Stimulated activated CD4-positive, alpha-beta T cell treated with anti-CD3 and anti-CD28 coated beads, Interleukin-2, amount 100 ng/mL, for 24 hours (primary cell): ENCODE measurements around the gene SPINK7.
"Not testable (repeated sequence)": the region's sequence is repeated elsewhere in the genome, so short reads cannot be mapped to it uniquely, and the experiment has no call there.

Source experiments
- DNase-seq, 2 donors: peaks; one replicate each; pipeline ENCODE4 v3.0.0-alpha.2; 2020

The SPINK7 gene

DNA sequence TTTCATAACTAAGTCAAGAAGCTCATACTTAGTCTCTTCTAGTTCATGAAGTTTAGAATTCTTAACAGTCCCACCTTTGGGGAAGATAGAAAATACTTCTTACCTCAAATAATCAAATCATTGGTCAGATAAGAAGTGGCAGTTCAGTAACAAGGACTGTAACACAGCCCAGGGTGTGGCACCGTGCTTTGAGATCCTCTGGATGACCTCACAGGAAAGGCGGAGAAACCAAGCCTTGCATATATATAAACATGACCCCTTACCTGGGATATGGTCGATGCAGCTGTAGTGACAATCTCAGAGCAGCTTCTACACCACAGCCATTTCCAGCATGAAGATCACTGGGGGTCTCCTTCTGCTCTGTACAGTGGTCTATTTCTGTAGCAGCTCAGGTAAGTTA is at the start of gene SPINK7:
SPINK7 (plus strand) TSS at position 271 of the 400 bp plus-strand sequence; CDS start at position 332, 61 bp downstream.
- DNase-seq, result no peak

DNA sequence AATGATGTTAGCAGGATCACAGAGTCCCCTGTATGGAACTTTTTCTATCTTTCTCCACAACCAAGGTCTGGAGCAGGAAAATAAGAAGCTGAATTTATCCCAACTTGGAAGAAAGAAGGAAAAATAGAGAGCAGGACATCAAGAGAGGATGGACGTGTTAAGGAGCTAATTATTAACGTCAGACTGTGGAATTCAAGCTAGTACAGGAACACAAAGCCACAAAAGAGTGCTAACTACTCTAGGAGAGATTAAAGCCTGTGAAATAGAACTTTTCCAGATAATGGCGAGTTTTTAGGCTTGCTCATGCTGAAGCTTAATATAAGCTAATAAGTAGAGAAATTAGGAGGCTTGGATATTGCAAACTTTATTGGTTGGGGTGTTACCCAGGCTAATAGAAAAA is 44.3 kb upstream of the SPINK7 start:
- DNase-seq, result no peak

DNA sequence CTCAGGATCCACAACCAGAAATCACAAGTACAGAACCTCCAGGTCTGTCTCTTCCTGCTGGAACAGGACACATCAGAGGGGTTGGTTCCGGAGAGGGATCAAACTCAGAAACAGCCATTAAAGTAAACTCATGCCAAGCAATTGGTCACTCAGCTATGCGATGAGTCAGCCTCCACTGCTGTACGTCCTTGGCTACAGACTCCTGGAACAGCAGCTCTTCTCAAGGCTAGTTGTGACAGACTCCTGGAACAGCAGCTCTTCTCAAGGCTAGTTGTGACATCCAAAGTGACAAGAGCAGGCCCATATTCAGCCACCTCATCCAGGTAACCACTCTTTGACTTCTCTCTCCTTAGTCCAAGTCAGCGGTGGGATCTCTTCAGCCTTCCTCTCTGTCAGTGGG is 43.7 kb upstream of the SPINK7 start, which contains the start of gene SPINK13:
SPINK13 (plus strand) TSS at position 229 of the 400 bp plus-strand sequence. CDS start 1,279 bp downstream, outside the sequence.
- DNase-seq, result no peak

DNA sequence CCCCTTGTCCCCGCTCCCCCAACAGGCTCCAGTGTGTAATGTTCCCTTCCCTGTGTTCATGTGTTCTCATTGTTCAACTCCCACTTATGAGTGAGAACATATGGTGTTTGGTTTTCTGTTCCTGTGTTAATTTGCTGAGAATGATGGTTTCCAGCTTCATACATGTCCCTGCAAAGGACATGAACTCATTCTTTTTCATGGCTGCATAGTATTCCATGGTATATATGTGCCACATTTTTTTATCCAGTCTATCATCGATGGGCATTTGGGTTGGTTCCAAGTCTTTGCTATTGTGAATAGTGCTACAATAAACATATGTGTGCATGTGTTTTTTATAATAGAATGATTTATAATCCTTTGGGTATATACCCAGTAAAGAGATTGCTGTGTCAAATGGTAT is 37.1 kb upstream of the SPINK7 start:
- not testable (repeated sequence) for DNase-seq

DNA sequence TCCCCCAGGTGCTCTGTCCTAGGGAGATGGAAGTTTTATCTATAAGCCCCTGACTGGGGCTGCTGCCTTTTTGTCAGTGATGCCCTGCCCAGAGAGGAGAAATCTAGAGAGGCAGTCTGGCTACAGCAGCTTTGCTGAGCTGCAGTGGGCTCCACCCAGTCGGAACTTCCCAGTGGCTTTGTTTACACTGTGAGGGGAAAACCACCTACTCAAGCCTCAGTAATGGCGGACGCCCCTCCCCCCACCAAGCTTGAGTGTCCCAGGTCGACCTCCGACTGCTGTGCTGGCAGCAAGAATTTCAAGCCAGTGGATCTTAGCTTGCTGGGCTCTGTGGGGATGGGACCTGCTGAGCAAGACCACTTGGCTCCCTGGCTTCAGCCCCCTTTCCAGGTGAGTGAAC is 31.3 kb upstream of the SPINK7 start:
- peak in 1 of 2 donors; percentile 1 for DNase-seq

DNA sequence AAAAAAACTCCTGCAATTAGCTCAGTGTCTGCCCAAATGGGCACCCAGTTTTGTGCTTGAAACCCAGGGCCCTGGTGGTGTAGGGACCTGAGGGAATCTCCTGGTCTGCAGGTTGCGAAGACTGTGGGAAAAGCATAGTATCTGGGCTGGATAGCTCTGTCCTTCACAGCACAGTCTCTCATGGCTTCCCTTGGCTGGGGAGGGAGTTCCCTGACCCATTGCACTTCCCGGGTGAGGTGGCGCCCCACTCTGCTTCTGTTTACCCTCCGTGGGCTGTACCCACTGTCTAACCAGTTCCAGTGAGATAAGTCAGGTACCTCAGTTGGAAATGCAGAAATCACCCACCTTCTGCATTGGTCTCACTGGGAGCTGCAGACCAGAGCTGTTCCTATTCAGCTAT is 30.9 kb upstream of the SPINK7 start:
- not testable (repeated sequence) for DNase-seq

DNA sequence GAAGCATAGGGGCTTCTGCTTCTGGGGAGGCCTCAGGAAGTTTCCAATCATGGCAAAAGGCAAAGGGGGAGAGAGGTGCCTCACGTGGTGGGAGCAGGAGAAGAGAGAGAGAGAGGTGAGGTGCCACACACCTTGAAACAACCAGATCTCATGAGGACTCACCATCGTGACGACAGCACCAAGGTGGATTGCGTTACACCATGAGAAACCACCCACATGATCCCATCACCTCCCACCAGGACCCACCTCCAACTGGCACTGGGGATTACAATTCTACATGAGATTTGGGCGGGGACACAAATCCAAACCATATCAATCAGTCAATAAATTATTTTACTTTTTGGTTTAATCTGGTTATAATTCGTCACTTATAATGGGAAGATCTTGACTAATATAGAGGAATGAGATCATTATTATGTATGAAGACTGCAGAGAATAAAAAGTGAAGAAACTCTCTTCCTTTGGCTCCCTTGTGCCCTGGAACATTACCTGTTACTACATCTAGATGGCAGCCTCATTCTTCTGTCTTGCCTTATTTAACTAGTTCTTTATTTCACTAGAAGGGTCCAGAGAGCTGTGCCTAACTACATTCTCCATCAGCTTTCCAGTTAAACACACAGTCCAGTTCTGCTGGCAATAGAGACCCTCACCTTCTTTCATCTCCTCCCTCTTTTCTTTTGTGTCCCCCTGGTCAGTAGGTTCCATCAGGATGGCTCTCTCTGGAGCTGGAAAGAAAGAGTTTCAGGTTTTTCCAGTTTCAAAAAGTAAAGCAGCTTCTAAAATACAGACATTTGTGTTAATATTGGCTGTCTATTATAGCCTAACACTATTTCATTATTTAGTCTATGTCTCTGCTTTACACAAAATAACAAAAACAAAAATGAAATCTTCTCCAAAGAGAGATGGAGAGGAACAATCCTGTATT is 21.7 kb upstream of the SPINK7 start:
- DNase-seq, result no peak

DNA sequence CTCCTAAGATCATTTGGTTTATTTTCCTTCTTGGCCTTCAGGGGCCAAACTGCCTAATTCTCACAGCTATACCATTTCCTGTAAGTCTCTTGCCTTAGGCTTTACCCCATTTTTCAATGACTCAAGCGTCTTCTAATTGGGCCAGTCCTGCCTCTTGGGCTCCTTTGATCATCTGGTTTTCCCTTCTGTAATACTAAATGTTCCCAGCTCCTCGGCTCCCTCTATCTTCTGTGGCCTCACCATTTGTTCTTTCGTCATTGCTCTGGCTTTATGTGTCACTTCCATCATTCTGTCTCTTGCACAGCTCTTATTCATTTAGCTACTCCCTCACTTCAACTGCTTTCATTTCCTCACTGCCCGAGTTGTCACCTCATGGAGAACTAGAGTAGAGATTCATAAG is 14.5 kb upstream of the SPINK7 start:
- DNase-seq, result no peak

DNA sequence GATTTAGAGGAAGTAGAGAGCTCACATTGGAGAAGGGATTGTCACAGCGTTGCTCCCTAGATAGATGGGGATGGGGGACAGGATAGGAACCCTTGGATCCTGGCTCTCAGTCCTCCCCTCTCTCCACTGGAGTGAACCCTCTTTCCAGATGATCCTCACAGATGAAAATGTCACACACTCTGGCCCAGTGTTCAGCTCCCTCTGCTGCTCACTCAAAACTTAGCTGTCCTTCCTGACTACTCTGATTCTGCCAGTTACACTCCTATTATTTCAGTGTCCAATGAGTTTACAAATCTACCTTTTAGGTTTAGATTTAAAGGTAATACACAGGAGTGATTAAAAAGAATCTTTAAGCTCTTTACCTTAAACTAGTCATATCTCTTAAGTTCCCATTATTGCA is 5.8 kb upstream of the SPINK7 start:
- DNase-seq, result no peak

DNA sequence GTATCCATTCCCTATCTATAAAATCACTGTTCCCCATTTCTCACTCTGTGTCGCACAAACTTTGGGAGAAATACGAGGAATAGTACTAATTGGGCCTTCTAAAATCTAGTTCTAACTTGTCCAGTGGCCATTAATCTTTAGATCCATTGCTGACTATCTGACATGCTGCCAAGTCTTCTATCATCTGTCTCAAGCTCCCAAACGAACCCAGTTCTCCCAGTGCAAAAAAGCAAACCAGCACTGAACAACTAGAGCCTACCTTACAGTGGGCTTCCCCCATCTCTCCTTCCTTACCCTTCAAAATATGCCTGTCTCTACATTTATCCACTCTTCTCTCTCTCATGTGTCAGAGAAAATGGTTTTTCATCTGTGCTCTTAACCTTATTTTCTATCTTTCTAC is 3.2 kb upstream of the SPINK7 start:
- DNase-seq, result no peak

DNA sequence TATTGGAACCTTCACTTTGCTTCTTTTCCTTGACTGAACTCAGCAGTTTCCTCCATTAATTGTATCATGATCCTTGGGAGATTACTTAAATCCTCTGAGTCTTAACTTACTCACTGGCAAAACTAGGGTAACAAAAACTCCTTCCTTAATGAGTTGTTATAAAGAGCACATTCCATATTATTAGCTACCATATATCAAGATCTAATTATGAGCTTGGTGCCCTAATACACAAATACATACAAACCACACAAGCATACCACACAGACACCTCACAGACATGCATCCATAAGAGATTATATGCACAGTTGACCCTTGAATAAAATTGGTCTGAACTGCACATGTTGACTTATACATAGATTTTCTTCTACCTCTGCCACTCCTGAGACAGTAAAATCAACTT is 2.5 kb upstream of the SPINK7 start:
- no peak for DNase-seq

DNA sequence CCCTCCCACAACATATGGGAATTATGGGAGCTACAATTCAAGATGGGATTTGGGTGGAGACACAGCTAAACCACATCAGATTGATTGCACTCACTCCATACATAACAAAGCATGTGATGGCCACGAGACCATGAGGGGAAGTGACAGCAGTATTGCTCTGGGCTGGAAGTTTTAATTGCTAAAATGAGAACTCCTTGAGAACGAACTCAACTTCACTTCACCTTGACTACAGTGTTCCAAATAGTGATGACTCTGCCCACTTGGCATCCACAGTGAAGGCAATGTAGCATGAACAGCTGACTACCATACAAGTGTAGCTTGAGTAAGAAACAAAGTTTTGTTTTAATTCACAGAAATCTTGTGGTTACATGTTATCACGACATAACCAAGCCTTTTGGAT is 739 bp upstream of the SPINK7 start:
- DNase-seq, result no peak

DNA sequence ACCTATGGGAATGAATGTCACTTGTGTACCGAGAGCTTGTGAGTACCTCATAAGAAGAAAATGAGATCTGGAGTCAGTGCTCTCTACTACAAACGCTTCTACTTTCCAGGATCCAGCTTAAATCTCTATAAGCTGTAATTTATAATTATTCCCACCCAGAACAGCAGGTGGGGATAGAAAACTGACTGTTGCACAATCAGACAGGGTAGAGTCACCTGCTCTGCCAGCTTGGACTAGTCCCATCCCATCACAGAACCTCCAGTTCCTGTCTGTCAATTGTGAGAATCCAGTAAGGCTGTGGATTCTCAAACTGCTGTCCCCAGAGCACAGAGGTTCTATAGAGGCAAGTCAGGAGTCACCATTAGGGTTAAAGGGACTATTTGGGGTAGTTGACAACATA is 2.0 kb downstream of the SPINK7 start:
- DNase-seq, result no peak

DNA sequence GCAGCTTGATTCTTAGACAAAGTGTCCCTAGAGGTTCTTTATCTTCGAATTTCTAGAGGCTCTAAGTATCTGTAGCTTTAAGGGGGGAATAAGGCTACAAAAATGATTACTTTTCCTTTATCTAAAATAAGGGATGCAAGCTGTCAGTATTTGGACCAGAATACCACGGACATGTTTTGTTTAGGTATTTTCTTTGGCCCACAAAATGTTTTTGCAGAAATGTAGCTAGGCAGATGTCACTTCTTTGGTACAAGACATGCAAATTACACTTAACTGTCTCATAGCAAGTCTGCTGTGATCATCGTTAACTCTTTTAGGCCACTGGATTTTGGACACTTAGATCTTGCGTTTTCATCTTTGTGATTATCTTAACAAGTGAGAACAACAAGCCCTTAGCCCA is 2.5 kb downstream of the SPINK7 start:
- no peak for DNase-seq

DNA sequence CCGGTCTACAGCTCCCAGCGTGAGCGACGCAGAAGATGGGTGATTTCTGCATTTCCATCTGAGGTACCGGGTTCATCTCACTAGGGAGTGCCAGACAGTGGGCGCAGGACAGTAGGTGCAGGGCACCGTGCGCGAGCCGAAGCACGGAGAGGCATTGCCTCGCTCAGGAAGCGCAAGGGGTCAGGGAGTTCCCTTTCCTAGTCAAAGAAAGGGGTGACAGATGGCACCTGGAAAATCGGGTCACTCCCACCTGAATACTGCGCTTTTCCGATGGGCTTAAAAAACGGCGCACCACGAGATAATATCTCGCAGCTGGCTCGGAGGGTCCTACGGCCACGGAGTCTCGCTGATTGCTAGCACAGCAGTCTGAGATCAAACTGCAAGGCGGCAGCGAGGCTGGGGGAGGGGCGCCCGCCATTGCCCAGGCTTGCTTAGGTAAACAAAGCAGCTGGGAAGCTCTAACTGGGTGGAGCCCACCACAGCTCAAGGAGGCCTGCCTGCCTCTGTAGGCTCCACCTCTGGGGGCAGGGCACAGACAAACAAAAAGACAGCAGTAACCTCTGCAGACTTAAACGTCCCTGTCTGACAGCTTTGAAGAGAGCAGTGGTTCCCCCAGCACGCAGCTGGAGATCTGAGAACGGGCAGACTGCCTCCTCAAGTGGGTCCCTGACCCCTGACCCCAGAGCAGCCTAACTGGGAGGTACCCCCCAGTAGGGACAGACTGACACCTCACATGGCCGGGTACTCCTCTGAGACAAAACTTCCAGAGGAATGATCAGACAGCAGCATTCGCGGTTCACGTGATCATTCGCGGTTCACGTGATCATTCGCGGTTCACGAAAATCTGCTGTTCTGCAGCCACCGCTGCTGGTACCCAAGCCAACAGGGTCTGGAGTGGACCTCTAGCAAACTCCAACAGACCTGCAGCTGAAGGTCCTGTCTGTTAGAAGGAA is 8.1 kb downstream of the SPINK7 start:
- peak in 1 of 2 donors; percentile 32 for DNase-seq

DNA sequence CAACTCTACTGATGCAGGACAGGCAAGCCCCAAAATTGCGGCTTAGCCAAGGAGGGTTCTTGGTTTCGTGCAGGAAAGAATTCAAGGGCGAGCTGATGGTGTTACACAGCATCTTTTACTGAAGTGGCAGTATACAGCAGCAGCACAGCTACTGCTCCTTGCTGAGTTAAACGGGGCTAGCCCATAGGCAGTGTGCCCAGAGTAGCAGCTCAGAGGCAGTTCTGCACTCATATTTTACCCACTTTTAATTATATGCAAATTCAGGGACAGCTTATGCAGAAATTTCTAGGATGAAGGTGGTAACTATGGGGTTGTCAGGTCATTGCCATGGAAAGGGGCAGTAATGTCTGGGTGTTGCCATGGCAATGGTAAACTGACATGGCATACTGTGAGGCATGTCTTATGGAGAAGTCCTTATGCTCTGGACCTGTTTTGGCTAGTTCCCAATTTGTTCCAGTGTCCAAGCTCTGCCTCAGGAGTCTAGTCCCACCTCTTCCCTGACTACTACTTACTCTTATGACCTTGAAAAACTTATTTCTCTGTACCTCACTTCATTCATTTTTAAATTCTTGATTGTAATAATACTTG is 21.1 kb downstream of the SPINK7 start:
- no peak for DNase-seq

DNA sequence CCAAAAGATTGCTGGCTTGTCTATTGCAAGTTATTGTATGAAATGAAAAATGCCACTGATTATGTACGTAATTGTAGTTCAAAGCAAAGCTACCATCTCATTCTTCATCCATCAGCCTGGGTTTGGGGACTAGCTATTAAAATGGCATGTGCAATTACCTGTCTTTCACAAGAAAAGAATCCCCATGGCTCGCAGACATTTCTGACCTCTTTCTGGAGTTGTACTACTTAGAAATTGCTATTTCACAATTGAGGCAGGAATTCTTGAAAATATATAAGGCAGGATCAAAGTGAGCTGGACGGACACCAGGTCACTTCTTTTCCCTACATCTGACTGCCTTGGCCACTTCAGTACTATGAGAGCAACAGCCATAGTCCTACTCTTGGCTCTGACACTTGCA is 23.0 kb downstream of the SPINK7 start, which contains the start of gene SPINK9:
SPINK9 (plus strand) TSS at position 301 of the 400 bp plus-strand sequence; CDS start at position 356, 55 bp downstream.
- DNase-seq, result no peak

DNA sequence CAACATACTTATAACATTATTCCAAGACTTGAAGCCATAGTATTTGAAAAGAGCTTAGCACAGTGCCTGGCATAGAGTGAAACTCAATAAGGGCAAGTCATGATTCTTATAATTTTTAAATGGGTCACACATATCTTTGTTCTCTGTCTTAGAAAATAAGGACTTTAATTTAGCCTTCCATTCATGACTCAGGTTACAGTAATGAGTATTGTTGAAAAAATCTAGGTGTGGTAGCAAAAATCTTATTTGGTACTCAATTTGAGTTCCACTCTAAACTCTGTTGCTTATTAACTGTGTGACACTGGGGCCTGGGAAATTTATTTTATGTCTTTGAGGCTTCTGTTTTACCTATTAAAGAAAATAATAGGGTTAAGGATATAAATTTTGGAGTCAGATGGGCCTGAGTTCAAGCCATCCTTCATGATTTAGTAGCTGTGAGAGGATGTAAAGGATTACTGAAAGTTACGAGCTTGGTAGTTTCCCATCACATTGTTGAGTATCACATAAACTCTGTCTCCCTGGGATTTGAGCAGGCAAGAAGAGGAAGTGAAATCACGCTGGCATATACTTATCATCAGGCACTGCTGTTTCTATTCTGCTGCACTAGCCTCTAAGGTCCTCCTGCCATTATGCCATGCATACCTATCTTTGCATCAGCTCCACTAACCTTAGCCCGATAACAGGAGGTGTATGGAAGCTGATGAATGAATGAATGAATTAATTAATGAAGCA is 24.6 kb downstream of the SPINK7 start:
- DNase-seq, result no peak

DNA sequence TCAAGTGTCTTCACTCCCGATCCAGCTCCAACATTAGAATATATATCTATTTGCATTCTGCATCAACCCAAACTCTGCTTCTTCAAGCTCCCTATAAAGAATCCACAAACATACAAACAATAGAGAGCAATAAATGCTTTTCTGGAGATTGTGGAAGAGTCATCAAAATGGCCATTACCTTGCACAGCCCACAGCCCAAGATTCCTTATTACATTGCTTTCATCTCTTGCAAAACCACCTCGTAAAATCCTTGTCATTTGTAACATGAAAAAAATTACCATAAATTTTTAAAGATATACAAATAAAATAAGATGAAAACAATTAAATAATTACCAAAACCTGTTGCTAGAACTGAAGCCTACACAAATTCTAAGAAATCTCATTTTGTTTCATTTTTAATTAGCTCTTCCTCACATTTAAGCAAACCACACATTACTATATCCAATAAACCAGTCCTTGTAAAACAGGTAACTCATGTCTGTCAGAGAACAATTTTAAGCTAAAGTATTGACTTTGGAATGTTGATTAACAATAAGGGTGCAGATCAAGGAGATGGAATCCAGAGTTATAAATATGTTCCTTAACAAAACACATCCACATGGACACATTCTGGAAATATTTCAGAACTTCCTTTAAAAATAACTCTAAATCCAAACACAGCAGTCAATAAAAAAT is 30.3 kb downstream of the SPINK7 start:
- DNase-seq, result no peak

DNA sequence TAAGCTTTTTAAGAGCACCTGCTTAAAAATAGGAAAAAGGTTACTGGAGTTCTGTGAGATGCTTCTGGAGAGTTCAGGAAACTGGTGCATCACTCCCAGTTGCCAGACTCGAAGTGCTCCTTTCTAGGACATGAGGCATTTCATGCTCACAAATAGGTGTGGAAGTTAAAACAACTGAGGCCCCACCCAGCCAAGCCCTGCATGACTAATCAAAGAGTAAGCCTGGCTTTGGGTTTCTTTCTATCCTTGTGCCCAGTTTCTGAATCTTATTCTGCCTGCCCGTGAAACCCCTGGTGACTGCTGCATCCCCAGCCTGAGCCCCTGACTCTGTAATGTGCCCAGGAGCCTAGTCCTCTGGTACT is 30.8 kb downstream of the SPINK7 start:
- DNase-seq, result no peak

DNA sequence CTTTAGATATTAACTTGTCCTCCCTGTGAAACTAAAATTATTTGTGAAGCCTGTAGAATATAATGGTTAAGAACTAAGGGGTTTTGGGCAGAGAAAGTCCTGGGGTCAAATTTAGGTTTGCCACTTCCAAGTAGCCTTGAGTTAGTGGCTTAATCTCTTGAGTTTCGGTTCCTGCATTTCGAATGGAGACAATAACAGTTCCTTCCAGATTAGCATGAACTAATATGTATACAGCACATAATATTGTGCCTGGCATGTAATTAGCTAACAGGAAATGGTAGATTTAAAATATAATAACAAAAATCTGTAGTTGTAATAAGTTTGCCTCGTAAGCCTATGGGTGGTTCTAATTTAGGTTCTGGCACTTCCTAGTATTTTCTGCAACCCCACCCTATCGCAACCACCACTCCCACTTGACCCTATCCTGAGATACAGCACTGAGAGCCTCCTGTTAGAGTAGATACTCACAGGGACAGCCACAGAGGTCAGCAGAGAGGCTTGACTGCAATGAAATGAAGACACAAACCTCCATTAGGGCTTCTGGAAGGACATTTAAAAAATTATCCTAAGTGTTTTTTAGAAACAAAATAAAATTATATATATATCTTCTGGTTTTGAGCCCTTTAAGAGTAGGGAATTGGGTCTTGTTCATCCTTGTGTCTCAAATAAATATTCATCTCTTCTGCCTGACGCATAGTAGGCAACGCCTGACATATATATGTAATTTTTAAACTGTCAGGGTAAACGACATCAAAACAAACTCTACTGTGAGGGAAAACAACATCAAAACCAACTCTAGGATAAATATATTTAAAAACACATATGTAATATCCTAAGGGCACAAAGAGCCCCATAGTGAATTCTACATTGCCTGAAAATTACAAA is 31.6 kb downstream of the SPINK7 start:
- DNase-seq, result no peak
